HG02840 (cell line): ENCODE data around the gene TMEM125.

ENCODE experiments used
- ATAC-seq: cut with Tn5 transposase; IDR thresholded peaks from one replicate; pipeline ENCODE4 v1.9.1; 2021; ENCODE audit warnings: mild to moderate bottlenecking, moderate library complexity, moderate number of reproducible peaks; ENCODE audit not compliant: unreplicated experiment, low FRiP score

TMEM125 gene

DNA sequence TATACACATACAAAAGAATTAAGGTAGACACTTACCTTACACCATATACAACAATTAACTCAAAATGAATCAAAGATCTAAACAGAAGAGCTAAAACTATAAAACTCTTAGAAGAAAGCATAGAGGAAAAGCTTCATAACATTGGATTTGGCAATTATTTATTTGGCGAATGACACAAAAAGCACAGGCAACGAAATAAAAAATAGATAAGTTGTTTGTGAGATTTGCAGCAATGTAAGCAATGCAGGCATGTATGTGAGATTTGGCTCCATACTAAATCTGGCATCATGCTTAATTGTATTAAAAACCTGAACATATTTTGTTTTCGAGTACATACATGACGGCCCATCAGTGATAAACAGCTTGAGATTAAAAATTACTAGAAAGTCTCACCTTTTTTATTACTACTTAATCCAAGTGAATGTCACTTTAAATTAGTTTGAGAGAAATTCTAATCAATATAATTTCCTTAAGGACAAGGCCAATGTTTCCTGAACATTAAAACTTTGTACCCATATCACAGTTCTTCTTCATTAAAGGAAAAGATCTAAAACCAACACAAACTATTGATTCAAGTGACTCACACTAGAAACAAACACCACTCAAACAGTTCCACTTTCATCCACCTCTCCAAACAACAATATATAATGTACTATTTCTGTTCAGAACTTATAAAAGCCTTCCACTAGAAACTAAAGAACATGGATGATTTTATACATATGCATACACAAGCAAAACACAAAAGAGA lies 23.1 kb upstream of the TMEM125 start:
- no peak for ATAC-seq

DNA sequence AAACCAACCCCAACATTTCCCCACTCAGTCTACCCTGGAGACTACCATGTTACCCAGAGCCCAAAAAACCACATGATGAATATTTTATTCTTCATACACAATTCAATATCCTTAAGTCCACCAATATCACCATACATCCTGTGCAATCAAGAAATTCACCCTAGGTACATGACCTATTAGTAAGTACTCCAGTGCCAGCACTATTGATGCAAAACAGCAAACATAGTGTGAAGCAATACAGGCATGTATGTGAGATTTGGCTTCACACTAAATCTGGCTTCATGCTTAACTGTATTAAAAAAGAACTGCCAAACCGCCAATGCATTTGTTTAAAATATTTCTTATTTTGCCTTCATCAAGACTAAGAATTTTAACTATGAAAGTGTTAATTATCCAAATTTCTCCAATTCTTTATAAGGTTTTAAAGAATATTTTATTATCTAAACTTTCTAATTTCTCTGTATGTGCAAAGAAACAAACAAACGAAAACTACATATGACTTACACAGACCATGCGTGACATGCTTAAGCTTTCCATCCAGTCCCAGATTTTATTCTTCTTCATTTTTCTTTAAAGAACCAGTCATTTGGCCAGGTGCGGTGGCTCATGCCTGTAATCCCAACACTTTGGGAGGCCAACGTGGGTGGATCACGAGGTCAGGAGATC lies 22.4 kb upstream of the TMEM125 start:
- ATAC-seq = no peak

DNA sequence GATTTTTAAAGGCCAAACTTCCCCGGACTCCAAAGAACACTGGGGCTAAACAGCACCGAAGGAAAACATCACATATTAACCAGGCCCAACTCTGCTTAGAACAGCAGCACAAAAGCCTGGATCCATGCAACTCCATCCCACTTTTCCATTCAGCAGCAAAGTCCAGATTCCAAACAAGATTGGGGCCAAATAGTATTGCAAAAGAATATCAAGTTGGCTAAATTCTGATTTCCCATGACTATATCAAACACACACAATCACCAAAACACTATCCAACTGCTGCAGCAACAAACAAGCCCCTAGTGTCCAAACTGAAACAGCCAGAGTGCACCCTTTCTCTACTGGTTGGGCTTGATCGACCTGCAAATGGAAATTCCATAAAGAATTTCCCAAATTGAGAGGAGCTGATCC lies 19.4 kb upstream of the TMEM125 start:
- ATAC-seq = no peak

DNA sequence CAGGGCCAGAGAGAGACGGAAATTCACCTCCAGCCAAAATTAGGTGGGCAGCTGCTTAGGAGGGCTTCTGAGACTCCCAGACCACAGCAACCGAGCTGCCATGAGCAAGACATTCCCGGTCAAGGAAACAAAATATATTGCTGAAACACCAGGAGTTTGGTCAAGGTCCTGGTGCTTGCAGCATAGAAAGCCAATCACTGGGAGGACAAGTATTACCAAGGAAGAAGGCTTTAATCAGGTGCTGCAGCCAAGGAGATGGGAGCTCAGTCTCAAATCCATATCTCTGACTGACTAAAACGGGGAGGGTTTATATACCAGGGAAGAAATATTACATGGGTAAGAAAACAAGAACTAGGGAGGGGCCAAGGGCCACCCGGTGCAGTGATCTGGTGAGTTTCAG lies 18.8 kb upstream of the TMEM125 start:
- no peak for ATAC-seq

DNA sequence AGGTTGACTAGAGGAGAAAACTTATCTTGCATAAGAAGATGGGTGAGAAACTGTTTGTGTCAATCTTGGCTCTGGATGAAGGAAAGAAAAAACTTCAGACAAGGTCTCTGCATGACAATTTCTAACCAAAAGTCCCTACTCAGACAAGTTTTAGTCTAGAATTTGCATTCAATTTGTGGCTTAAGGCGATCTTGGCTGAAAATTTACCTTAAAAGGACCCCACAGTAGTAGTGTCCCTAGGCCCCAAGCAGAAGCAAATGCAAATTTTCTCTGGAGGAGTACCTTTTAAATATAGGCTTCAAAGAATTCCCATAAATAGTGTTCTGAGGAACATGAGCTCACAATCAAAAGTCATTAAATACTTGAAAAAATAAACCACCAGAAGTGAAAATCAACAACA lies 17.6 kb upstream of the TMEM125 start:
- no peak for ATAC-seq

DNA sequence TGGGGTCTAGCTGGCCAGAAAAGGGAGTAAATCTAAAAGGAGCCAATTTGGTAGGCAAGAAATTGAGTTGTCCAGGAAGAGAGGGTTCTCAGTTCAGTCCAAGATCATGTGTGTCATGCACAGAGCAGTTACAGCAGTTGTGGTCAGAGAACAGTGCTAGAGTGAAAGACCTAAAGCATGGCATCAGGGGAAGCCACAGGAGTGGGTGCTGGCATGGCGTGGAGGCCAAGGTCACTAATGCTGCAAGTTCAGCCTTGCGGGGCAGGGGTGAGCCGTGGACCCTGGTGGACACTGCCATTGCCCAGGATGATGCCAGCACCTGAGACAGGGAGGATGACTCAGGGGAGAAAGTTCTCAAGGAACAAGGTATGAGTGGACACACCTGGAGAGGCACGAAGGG lies 16.6 kb upstream of the TMEM125 start:
- no peak for ATAC-seq

DNA sequence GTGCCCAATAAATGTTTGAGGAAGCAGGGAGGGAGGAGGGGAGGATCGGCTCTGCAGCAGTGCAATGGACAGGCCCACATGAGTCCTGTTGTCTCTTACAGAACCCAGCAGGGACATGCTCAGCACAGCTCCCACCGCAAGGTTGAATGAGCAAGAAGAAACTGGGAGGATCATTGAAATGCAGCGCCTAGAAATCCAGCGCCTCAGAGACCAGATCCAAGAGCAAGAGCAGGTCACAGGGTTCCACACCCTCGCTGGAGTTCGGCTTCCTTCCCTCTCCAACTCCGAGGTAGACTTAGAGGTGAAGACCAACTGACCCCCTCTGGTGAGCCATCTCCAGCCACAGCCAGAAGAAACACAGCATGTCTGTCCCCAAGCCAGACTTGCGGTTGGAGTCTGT lies 15.9 kb upstream of the TMEM125 start:
- no peak for ATAC-seq

DNA sequence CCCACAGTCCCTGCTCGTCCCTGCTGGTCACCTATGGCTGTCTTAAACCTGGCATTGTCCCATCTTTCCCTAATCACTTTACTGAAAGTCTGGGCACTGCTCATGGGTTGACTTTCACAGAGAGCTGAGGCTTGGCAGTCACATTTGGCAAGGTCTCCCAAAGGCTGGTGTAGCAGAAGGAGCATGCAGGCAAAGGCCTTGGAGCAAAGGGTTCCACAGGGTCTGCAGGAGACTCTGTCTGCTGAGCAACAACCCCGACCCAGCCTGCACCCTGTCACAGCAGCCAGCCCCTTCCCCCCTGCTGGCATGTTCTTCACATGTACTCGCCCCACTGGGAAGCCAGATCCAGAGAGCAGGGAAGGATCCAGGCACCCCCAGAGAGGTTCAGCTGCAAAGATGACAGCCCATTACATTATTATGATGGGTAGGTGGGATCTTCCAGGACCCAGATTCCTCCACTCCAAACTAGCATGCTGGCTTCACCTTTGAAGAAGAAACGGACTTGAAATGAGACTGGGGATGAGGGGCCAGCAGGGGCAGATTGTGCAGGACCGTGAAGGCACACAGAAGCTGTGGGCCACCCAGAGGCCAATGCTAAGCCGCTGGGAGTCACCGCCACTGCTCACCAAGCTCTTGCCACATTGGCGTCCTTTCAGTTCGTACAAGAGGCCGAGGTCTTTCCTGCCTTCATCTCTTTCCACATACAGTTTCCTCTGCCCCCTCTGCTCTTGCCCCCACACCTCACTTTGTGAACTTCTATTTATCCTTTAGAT lies 14.2 kb upstream of the TMEM125 start:
- ATAC-seq = no peak

DNA sequence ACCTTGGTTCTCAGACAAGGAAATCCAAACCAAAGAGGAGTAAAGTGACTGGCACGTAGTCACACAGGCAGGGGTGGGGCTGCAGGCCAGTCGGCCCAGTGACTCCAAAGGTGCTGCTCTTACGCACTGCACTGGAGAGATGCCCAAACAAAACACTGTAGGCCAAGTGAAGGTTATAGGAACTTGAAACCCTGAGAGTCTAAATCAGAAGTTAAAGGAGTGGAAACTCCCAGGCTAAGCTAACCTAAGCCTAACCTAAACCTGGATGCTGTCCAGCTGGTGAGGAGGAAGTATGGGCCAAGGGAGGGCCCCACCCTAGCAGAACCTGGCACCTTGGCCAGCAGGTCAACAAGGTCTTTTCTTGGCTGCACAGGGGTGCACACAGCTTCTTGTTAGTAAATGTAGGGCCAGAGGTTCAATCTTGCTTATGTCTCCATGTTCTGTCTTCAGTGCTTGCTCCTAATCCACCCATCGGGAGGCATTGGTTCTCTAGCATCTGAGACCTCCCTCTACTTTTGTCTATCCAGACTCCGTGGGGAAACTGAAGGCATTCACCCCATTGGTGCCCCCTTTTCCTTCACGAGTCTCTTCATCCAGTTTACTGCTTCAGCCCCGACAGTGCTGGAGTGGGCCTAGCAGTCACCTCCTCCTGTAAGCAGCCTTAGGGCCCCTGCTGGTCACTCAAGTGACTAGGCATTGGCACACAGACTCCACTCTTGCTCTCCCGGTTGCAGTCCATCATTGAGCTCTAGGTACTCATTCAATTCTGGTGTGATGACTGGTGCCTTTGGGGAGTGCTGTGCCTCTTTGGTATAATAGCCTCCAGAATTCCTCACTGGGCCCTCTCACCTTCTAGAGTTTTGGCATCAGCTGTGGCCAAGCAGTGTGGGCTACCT lies 12.9 kb upstream of the TMEM125 start:
- ATAC-seq = no peak

DNA sequence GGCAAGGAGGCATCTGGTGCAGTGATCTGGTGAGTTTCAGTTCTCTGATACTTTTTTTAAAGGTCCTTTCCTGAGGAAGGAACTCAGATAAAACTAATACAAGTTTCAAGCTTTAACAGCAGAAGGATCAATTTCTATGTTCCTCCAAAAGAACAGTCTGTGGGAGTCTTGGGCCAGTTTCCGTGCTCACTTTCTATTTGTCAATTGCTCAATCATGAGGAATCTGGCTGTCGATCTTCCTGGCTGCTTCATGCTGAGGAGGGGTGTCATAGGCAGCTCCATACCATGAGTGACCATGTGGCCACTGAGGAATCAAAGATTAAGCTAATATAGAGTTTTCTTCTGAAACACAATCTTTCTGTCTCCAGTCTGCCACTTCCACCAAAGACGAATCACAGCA lies 11.4 kb upstream of the TMEM125 start:
- no peak for ATAC-seq

DNA sequence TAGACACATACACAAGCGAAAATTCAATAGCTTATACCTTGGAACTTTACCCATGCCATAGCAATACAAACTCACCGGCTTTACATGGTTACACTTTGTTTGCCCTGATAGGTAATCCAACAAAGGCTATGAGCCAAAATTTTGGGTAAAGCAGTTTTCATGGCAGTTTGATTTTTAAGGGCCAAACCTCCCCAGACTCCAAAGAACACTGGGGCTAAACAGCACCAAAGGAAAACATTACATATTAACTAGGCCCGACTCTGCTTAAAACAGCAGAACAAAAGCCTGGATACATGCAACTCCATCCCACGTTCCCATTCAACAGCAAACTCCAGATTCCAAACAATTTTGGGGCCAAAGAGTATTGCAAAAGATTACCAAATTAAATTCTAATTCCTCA lies 4.4 kb upstream of the TMEM125 start:
- no peak for ATAC-seq

DNA sequence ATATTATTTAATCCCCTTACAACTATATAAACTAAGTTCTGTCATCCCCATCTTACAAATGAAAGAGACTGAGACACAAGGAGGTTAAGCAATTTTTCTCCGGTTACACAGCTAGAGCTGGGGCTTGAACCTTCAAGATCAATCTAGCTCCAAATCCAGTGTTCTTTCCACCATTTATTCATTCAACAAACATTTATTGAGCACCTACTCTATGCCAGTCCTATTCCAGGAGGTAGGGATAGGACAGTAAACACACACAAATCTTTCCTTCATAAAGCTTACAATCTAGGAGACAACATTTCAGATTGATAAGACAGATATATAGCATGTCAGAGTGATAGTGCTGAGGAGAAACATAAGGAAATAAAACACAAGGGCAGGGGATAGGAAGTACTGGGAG lies 2.9 kb upstream of the TMEM125 start:
- ATAC-seq = no peak

DNA sequence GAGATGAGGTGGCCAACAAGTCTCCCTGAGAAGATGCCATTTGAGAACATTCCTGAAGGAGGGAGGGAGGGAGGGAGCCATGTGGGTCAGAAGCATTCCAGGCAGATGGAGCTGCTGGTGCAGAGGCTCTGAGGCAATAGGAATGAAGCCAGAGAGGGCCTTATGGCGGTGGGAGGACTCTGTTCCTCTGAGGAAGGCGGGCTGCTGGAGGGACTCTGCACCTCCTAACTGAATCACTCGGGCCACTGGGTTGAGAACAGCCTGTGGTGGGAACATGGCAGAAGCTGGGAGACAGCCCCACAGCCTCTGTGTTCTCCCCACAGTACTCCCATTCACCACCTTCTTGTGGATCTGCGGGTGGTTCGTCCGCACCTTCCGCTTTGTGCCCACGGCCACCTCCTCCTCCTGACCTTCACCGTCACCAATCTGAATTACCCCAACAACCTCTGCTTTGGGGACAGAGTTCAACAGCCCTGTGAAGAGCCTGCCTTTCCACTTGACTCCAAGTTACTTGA lies 2.4 kb upstream of the TMEM125 start:
- no peak for ATAC-seq

DNA sequence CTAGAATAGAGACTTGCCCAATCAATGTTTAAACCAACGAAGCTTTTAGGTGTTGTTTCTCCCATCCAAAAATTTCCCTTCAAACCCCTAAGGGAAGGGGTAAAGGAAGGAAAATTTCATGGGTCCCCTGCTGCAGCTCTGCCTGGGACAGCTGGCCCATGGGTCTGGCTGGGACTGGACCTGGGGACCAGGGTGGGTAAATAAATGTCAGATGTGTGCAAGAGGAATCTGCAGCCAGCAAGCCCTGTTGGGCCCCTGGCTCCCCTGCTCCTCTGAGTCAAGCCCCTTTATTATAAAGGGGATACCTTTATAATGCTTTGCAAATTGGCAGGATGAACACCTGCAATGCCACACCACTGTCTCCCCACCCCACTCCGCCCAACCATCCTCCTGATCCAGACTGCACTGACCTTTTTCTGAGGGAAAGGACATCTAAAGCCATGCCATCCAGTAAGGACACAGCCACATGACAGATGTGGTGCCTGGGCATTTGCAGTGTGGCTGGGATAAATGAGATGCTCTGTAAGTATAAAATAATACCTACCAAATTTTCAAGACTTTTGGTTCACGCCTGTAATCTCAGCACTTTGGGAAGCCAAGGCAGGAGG lies 1.9 kb upstream of the TMEM125 start:
- no peak for ATAC-seq

DNA sequence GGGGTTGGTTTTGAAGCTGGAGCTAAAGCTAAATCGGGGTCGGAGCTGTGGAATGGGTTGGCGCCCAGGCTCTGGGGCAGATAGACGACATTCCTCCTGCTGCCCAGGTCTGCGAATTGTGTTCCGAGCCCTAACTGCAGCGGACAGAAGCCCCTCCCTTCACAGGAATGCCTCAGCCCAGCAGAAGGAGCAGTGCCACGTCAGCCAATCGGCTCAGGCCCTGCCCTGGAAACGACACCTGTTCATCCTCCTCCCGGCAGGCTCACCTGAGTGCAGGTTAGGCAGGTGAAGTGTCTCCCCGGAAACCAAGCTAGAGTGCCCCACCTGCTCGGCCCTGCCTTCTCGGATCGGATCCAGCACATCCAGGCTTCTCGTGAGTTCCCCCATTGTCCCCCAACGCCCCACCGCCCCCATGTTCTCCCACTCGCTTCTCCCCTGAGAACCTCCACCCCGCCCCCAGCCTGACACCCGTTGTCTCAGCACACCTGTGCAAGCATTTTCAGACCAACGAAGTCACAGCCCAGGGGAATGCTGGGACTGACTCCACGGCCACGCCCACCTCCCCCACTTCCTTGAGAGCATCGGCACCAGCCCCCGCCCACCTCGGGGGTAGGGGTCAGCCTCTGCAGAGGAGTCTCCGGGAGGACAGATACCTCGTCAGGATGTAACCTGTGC lies 775 bp downstream of the TMEM125 start:
- no peak for ATAC-seq

DNA sequence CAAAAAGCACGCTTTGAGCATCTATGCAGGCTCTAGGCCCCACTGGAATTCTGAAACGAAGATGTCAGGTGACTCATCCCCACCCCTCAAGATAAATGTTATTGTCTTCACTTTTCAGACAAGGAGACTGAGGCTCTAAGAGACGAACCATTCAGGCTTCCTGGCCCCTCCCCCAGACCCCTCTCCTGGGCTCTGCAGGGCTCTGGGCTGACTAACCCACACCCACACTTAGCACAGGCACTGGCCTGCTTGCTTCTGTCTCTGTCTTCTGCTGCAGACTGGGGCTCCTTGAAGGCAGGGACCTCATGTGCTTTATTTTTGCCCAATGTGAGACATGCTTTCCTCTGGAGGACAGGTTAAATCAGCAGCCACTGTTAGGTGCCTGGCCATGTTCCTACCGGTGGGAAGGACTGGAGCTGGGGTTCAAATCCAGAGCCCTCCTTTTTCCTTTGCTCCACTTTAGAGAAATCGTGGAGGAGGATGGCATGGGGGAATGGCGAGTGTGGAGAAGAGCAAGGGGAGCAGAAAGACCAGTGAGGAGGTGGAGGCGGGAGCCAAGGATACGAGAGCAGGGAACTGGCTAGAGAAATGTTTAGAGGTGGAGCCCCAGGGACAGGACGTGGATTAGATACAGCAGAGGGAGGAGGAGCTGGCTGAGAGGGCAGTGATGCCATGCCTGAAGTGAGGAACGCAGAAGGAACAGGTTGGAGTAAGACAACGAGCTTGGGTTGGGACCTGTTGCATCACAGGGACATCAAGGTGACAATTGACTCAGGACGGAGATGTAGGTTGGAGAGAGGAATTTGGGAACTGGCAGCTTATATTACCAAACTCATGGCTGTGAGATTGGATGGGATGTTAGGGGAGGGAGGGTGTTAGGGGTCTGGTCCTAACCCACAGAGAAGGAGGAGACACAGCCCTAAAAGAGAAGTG lies 1.7 kb downstream of the TMEM125 start:
- ATAC-seq = no peak

DNA sequence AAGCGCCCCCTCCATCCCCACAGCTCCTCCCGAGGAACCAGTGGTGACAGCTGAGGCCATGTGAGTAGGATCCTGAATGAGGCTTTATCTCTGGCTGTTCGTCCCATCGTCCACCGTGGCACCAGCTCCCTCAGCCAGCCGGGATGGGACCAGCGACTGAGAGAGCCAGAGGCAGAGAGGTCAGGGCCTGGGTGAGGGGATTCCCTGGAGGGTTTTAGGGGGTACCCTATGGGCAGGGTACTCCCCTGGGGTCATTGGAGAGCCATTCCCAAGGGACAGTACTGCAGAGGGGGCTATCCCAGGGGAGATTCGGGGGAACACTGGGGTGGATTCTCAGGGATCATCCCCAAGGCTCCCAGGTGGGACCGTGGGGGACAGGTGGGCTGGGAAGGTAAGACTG lies 2.4 kb downstream of the TMEM125 start:
- ATAC-seq = no peak
